H1 (cell line): ENCODE measurements around the gene CHST4.

Experiments
- CBX8 ChIP-seq: fragments of 300-800, 300-1000 bp; sonication (generic); IDR thresholded peaks from 2 replicates; pipeline ENCODE4 v1.7.1; 2016; ENCODE audit warnings: low read depth, low read length, borderline replicate concordance
- CHD1 ChIP-seq: IDR thresholded peaks from 2 replicates; pipeline ENCODE4 v1.6.1; 2012; ENCODE audit warnings: low read depth, low read length, improper control_type of control experiment
- CTBP2 ChIP-seq: IDR thresholded peaks from 2 replicates; pipeline ENCODE4 v1.7.0; 2011; ENCODE audit warnings: borderline replicate concordance, mild to moderate bottlenecking, moderate library complexity, mixed read lengths, low read length; ENCODE audit not compliant: insufficient read depth, insufficient read length
- EP300 ChIP-seq, 2 experiments: IDR thresholded peaks; 1 replicate in 1 of 2; 2 replicates in 1 of 2; pipeline ENCODE4 v1.6.1; 2011 to 2012; ENCODE audit warnings: low read depth in 2 of 2, low read length in 2 of 2, mild to moderate bottlenecking in 2 of 2, borderline replicate concordance in 1 of 2, inconsistent platforms in 1 of 2, moderate library complexity in 1 of 2
- EZH2 ChIP-seq: fragments of 200-600 bp; sonication (generic); IDR thresholded peaks from 2 replicates; pipeline ENCODE4 v1.7.1; 2012; ENCODE audit warnings: low read depth, mild to moderate bottlenecking, moderate library complexity, low read length, inconsistent platforms; ENCODE audit not compliant: severe bottlenecking
- FOSL1 ChIP-seq: IDR thresholded peaks from 2 replicates; pipeline ENCODE4 v1.6.1; 2011; ENCODE audit warnings: mild to moderate bottlenecking, low read depth, low read length, moderate library complexity; ENCODE audit not compliant: insufficient read depth
- KDM5A ChIP-seq: fragments of 200-600 bp; IDR thresholded peaks from 2 replicates; pipeline ENCODE4 v1.7.1; 2012; ENCODE audit warnings: mild to moderate bottlenecking, low read length, inconsistent platforms, mixed read lengths
- MAX ChIP-seq: IDR thresholded peaks from 2 replicates; pipeline ENCODE4 v1.6.1; 2012; ENCODE audit warnings: inconsistent platforms
- POLR2AphosphoS5 ChIP-seq: IDR thresholded peaks from 2 replicates; pipeline ENCODE4 v1.6.1; 2011; ENCODE audit warnings: low read depth, low read length
- RNF2 ChIP-seq: fragments of 200-900, 300-1000 bp; sonication (generic); IDR thresholded peaks from 2 replicates; pipeline ENCODE4 v1.7.1; 2016; ENCODE audit warnings: borderline replicate concordance, low read depth, mild to moderate bottlenecking, antibody characterized with exemption, low read length; ENCODE audit not compliant: poor library complexity, severe bottlenecking; ENCODE audit errors: missing control alignments
- TAF1 ChIP-seq: IDR thresholded peaks from 2 replicates; pipeline ENCODE4 v1.6.1; 2011; ENCODE audit warnings: mild to moderate bottlenecking, low read depth, low read length
- TF ChIP-seq, protein P1 (sequence below): IDR thresholded peaks from 2 replicates; pipeline ENCODE4 v1.6.1; 2011; ENCODE audit warnings: low read depth, mild to moderate bottlenecking, low read length; ENCODE audit not compliant: insufficient read depth
- TF ChIP-seq, protein P2 (sequence below), 3 experiments: IDR thresholded peaks; 1 replicate in 2 of 3; 2 replicates in 1 of 3; pipeline versions ENCODE4 v1.5.1 to v1.6.1; 2011; ENCODE audit warnings: low read length in 3 of 3, mild to moderate bottlenecking in 3 of 3, inconsistent platforms in 2 of 3, low read depth in 1 of 3, moderate library complexity in 1 of 3; ENCODE audit not compliant: insufficient read depth in 1 of 3; ENCODE audit errors: control extremely low read depth in 1 of 3

- TF ChIP-seq, protein P1, sequence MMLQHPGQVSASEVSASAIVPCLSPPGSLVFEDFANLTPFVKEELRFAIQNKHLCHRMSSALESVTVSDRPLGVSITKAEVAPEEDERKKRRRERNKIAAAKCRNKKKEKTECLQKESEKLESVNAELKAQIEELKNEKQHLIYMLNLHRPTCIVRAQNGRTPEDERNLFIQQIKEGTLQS, result no peak
- TF ChIP-seq FOSL1 (no peak), MAX (no peak), CTBP2 (no peak), CBX8 (no peak), EZH2 (no peak), RNF2 (no peak), TAF1 (no peak), EP300 (IDR thresholded peaks at IDR 0.05; ENCODE audit: borderline replicate concordance in 1 of 2, low read depth in 2 of 2, low read length in 2 of 2) (no peak), POLR2AphosphoS5 (no peak), CHD1 (no peak), KDM5A (no peak)
- TF ChIP-seq, protein P2, sequence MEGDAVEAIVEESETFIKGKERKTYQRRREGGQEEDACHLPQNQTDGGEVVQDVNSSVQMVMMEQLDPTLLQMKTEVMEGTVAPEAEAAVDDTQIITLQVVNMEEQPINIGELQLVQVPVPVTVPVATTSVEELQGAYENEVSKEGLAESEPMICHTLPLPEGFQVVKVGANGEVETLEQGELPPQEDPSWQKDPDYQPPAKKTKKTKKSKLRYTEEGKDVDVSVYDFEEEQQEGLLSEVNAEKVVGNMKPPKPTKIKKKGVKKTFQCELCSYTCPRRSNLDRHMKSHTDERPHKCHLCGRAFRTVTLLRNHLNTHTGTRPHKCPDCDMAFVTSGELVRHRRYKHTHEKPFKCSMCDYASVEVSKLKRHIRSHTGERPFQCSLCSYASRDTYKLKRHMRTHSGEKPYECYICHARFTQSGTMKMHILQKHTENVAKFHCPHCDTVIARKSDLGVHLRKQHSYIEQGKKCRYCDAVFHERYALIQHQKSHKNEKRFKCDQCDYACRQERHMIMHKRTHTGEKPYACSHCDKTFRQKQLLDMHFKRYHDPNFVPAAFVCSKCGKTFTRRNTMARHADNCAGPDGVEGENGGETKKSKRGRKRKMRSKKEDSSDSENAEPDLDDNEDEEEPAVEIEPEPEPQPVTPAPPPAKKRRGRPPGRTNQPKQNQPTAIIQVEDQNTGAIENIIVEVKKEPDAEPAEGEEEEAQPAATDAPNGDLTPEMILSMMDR (IDR thresholded peaks at IDR 0.05; ENCODE audit: control extremely low read depth in 1 of 3, insufficient read depth in 1 of 3, low read depth in 1 of 3, low read length in 3 of 3), result no peak
Observed at GRCh38 chr16:71482569-71482968, 43.7 kb upstream of the CHST4 start.
